A673 (cell line): ENCODE measurements around the gene APCDD1L. TPM values are rescaled to one million over a fixed set of nuclear protein-coding genes. Genes with fewer than 3 reads are reported as not detected.

Experiments used
- BruUV-seq: library from RNA; stranded (reverse); fragments of 400-500 nt; replicated peaks from 2 replicates; lab custom pipeline; 2021; lab: Mats Ljungman, UMichigan
- CTCF ChIA-PET: fragments of 300-600 bp; sonication (Branson Sonifier 250); formaldehyde crosslinking; loops from one replicate; lab custom pipeline; 2022; ENCODE audit warnings: antibody characterized with exemption; lab: Charles Lee
- POLR2A ChIA-PET: fragments of 300-600 bp; sonication (Branson Sonifier 250); formaldehyde crosslinking; loops from one replicate; lab custom pipeline; 2022; ENCODE audit warnings: antibody characterized with exemption; ENCODE audit not compliant: low non-redundant PET; lab: Charles Lee
- DNase-seq: peaks from one replicate; pipeline ENCODE4 v3.0.0-alpha.2; 2015; ENCODE audit warnings: low spot score
- H3K27ac ChIP-seq: fragments of 200-600 bp; sonication (generic); 2 replicates; pipeline ENCODE4 v1.5.1; 2016; ENCODE audit warnings: mixed run types, low read depth, mild to moderate bottlenecking, mixed read lengths, antibody characterized with exemption, low read length; ENCODE audit not compliant: poor library complexity, severe bottlenecking
- H3K27me3 ChIP-seq: fragments of 200-600 bp; sonication (generic); replicated peaks from 2 replicates; pipeline ENCODE4 v1.6.1; 2017; ENCODE audit warnings: mixed run types, low read depth, mild to moderate bottlenecking, mixed read lengths, antibody characterized with exemption, low read length; ENCODE audit not compliant: insufficient read depth, poor library complexity
- H3K36me3 ChIP-seq: fragments of 200-600 bp; sonication (generic); 2 replicates; pipeline ENCODE4 v1.6.1; 2016; ENCODE audit warnings: mixed run types, mild to moderate bottlenecking, mixed read lengths, antibody characterized with exemption, low read length; ENCODE audit not compliant: insufficient read depth, poor library complexity, severe bottlenecking
- H3K4me1 ChIP-seq: fragments of 200-600 bp; sonication (generic); 2 replicates; pipeline ENCODE4 v1.6.1; 2017; ENCODE audit warnings: mixed run types, mild to moderate bottlenecking, mixed read lengths, antibody characterized with exemption, low read length; ENCODE audit not compliant: insufficient read depth, poor library complexity, severe bottlenecking
- H3K4me3 ChIP-seq: fragments of 200-600 bp; sonication (generic); 2 replicates; pipeline ENCODE4 v1.5.1; 2016; ENCODE audit warnings: low read depth, mixed run types, mild to moderate bottlenecking, mixed read lengths, low read length; ENCODE audit not compliant: poor library complexity, severe bottlenecking
- H3K9me3 ChIP-seq: fragments of 200-600 bp; sonication (generic); 2 replicates; pipeline ENCODE4 v1.6.1; 2016; ENCODE audit warnings: mixed run types, low read depth, mild to moderate bottlenecking, mixed read lengths, antibody characterized with exemption, low read length; ENCODE audit not compliant: poor library complexity, severe bottlenecking
- CTCF ChIP-seq: fragments of 300-800, 200-600 bp; sonication (generic); conservative IDR thresholded peaks from 2 replicates; pipeline ENCODE4 v1.5.1; 2017; ENCODE audit warnings: low read depth, mild to moderate bottlenecking, antibody characterized with exemption, low read length, moderate library complexity, mixed read lengths
- EZH2 ChIP-seq: fragments of 200-600 bp; sonication (generic); IDR thresholded peaks from 2 replicates; pipeline ENCODE4 v1.6.1; 2017; ENCODE audit warnings: borderline replicate concordance, low read depth, mild to moderate bottlenecking, mixed read lengths, antibody characterized with exemption, low read length; ENCODE audit not compliant: poor library complexity, severe bottlenecking
- intact Hi-C: fragments of 100-400 bp; cut with micrococcal nuclease; formaldehyde crosslinking; loops from one replicate; pipeline ENCODE4 v1.10.0; 2022; ENCODE audit not compliant: unreplicated experiment
- total RNA-seq: library from RNA; stranded (reverse); gene quantifications from 2 replicates; pipeline ENCODE4 v1.2.3, GENCODE V29; 2021

APCDD1L gene
- total RNA-seq, 1 experiment from 2014 or later: not detected

GRCh38 chr20:58494923-58495622 is 20.1 kb downstream of the APCDD1L start:
- POLR2A ChIA-PET: no interaction called here
- Histone ChIP-seq H3K4me3 (no peak overlapping the region), H3K4me1 (no peaks in the 10 kb centered on the region), H3K9me3 (no peaks in the 10 kb centered on the region), H3K27me3 (no peaks in the 10 kb centered on the region), H3K36me3 (no peaks in the 10 kb centered on the region), H3K27ac (no peak overlapping the region)
- intact Hi-C loops: no loop called here
- DNase-seq: no peak
- no peak for TF ChIP-seq EZH2
- TF ChIP-seq CTCF: no peak
- CTCF ChIA-PET: no interaction called here
- no TSS peak for BruUV-seq

GRCh38 chr20:58492795-58493524 is 22.2 kb downstream of the APCDD1L start:
- Histone ChIP-seq H3K9me3 (no peaks in the 10 kb centered on the region), H3K36me3 (no peaks in the 10 kb centered on the region), H3K4me1 (no peaks in the 10 kb centered on the region), H3K4me3 (no peak overlapping the region), H3K27me3 (no peaks in the 10 kb centered on the region), H3K27ac (no peak overlapping the region)
- no peak for DNase-seq
- POLR2A ChIA-PET: no interaction called here
- CTCF ChIA-PET: no interaction called here
- intact Hi-C loops: no loop called here
- BruUV-seq: no TSS peak
- TF ChIP-seq EZH2 (no peak), CTCF (no peak)

GRCh38 chr20:58492074-58492718 is 23.0 kb downstream of the APCDD1L start:
- no TSS peak for BruUV-seq
- intact Hi-C loops: no loop called here
- POLR2A ChIA-PET: no interaction called here
- Histone ChIP-seq H3K4me1 (no peaks in the 10 kb centered on the region), H3K4me3 (no peak overlapping the region), H3K9me3 (peaks cover 4% of the 10 kb centered on the region), H3K36me3 (no peaks in the 10 kb centered on the region), H3K27me3 (no peaks in the 10 kb centered on the region), H3K27ac (no peak overlapping the region)
- CTCF ChIA-PET: no interaction called here
- no peak for DNase-seq
- TF ChIP-seq CTCF (no peak), EZH2 (no peak)
